HCT116 (cell line): ENCODE results near the gene IGSF10. TPM values are rescaled to one million over a fixed set of nuclear protein-coding genes. Genes with fewer than 3 reads are reported as not detected.

Experiments used
- ATAC-seq: fragments of 200-7000 bp; cut with Tn5 transposase; 2 replicates; pipeline ENCODE4 v1.9.1; 2020; ENCODE audit warnings: mild to moderate bottlenecking, moderate library complexity
- BruUV-seq: library from RNA; stranded (reverse); fragments of 400-500 nt; replicated peaks from 2 replicates; lab custom pipeline; 2021; lab: Mats Ljungman, UMichigan
- CTCF ChIA-PET: fragments of 300-600 bp; sonication (Branson Sonifier 250); formaldehyde crosslinking; loops from one replicate; lab custom pipeline; 2021; ENCODE audit warnings: antibody characterized with exemption; lab: Charles Lee
- POLR2A ChIA-PET: fragments of 300-600, 350-600 bp; sonication (Branson Sonifier 250); formaldehyde crosslinking; loops from one replicate; lab custom pipeline; 2021; ENCODE audit warnings: antibody characterized with exemption; lab: Charles Lee
- RAD21 ChIA-PET, 2 experiments: fragments of 300-600 bp; sonication (Branson Sonifier 250); formaldehyde crosslinking; loops; one replicate each; lab custom pipeline; 2023; ENCODE audit warnings: low total read pairs in 2 of 2; ENCODE audit not compliant: uncharacterized antibody in 2 of 2, unreplicated experiment in 2 of 2, low non-redundant PET in 1 of 2; lab: Charles Lee
- DNase-seq: peaks from one replicate; pipeline ENCODE4 v3.0.0-alpha.2; 2010; ENCODE audit warnings: low read depth, low spot score
- H2AFZ ChIP-seq: fragments of 200-600 bp; shearing (Covaris generic), sonication (generic); 2 replicates; pipeline ENCODE4 v1.6.1; 2017; ENCODE audit warnings: low read depth, mixed run types, mixed read lengths, antibody characterized with exemption, low read length; ENCODE audit not compliant: poor library complexity, severe bottlenecking
- H3K27ac ChIP-seq: 2 replicates; pipeline ENCODE4 v1.5.1; 2012; ENCODE audit warnings: low read depth, low read length
- H3K27me3 ChIP-seq: fragments of 200-600 bp; sonication (generic); 2 replicates; pipeline ENCODE4 v1.6.1; 2016; ENCODE audit warnings: mixed run types, low read length, mixed read lengths; ENCODE audit not compliant: insufficient read depth
- H3K36me3 ChIP-seq, 2 experiments: fragments of 200-500 bp in 1 of 2; fragments of 200-600 bp in 1 of 2; sonication (Bioruptor generic) in 1 of 2; sonication (generic) in 1 of 2; 2 replicates each; pipeline versions ENCODE4 v1.5.1 to v1.6.1; 2014 to 2016; ENCODE audit warnings: low read length in 2 of 2, inconsistent platforms in 1 of 2, mixed read lengths in 1 of 2, mixed run types in 1 of 2; ENCODE audit not compliant: insufficient read depth in 2 of 2, control insufficient read depth in 1 of 2
- H3K4me1 ChIP-seq, 2 experiments: fragments of 200-600 bp in 1 of 2; sonication (generic) in 1 of 2; 2 replicates each; pipeline versions ENCODE4 v1.5.1 to v1.6.1; 2012 to 2017; ENCODE audit warnings: low read length in 2 of 2, inconsistent platforms in 1 of 2, mild to moderate bottlenecking in 1 of 2, mixed read lengths in 1 of 2, mixed run types in 1 of 2, moderate library complexity in 1 of 2; ENCODE audit not compliant: insufficient read depth in 2 of 2, control insufficient read depth in 1 of 2
- H3K4me2 ChIP-seq: fragments of 200-600 bp; sonication (generic); 2 replicates; pipeline ENCODE4 v1.6.1; 2017; ENCODE audit warnings: mixed run types, low read length, mixed read lengths
- H3K4me3 ChIP-seq, 2 experiments: fragments of 200-600 bp in 1 of 2; sonication (generic) in 1 of 2; replicated peaks in 1 of 2; 2 replicates each; pipeline ENCODE4 v1.5.1; 2011 to 2016; ENCODE audit warnings: low read length in 2 of 2, control low read depth in 1 of 2, low read depth in 1 of 2, mild to moderate bottlenecking in 1 of 2, mixed read lengths in 1 of 2, mixed run types in 1 of 2
- H3K79me2 ChIP-seq: fragments of 200-600 bp; sonication (generic); 2 replicates; pipeline ENCODE4 v1.6.1; 2017; ENCODE audit warnings: mild to moderate bottlenecking, mixed run types, low read length, moderate library complexity, mixed read lengths; ENCODE audit not compliant: insufficient read depth
- H3K9ac ChIP-seq: fragments of 200-600 bp; sonication (generic); 2 replicates; pipeline ENCODE4 v1.6.1; 2016; ENCODE audit warnings: low read length, mixed read lengths
- H3K9me2 ChIP-seq: fragments of 200-600 bp; sonication (generic), shearing (Covaris generic); 2 replicates; pipeline ENCODE4 v1.6.1; 2017; ENCODE audit warnings: mixed run types, mild to moderate bottlenecking, moderate library complexity; ENCODE audit not compliant: insufficient read depth
- H3K9me3 ChIP-seq, 2 experiments: fragments of 200-500 bp in 1 of 2; fragments of 200-600 bp in 1 of 2; sonication (Bioruptor generic) in 1 of 2; sonication (generic) in 1 of 2; 2 replicates each; pipeline ENCODE4 v1.6.1; 2014 to 2017; ENCODE audit warnings: low read length in 2 of 2, mixed read lengths in 2 of 2, inconsistent platforms in 1 of 2, low read depth in 1 of 2, mild to moderate bottlenecking in 1 of 2, mixed run types in 1 of 2, moderate library complexity in 1 of 2; ENCODE audit not compliant: control insufficient read depth in 1 of 2, insufficient read depth in 1 of 2
- H4K20me1 ChIP-seq: fragments of 200-600 bp; sonication (generic), shearing (Covaris generic); 2 replicates; pipeline ENCODE4 v1.6.1; 2017; ENCODE audit warnings: mixed run types, mild to moderate bottlenecking, moderate library complexity; ENCODE audit not compliant: insufficient read depth
- ATF3 ChIP-seq: IDR thresholded peaks from 2 replicates; pipeline ENCODE4 v1.6.1; 2012
- EZH2phosphoT487 ChIP-seq: fragments of 200-600 bp; IDR thresholded peaks from 2 replicates; pipeline ENCODE4 v1.6.1; 2018; ENCODE audit warnings: antibody characterized with exemption, borderline replicate concordance
- JUND ChIP-seq: IDR thresholded peaks from 2 replicates; pipeline ENCODE4 v1.6.1; 2012
- POLR2AphosphoS5 ChIP-seq: IDR thresholded peaks from 2 replicates; pipeline ENCODE4 v1.6.1; 2011; ENCODE audit warnings: mild to moderate bottlenecking, low read depth, low read length, moderate library complexity
- RAD21 ChIP-seq: IDR thresholded peaks from 2 replicates; pipeline ENCODE4 v1.6.1; 2012; ENCODE audit warnings: low read depth, mild to moderate bottlenecking
- SIN3A ChIP-seq: IDR thresholded peaks from 2 replicates; pipeline ENCODE4 v1.6.1; 2012; ENCODE audit warnings: low read depth
- SP1 ChIP-seq: IDR thresholded peaks from 2 replicates; pipeline ENCODE4 v1.6.1; 2012; ENCODE audit warnings: low read depth
- TCF7L2 ChIP-seq: IDR thresholded peaks from 2 replicates; pipeline ENCODE4 v1.7.0; 2011; ENCODE audit warnings: borderline replicate concordance, inconsistent platforms; ENCODE audit not compliant: insufficient read depth, insufficient read length; ENCODE audit errors: extremely low read depth
- YY1 ChIP-seq: IDR thresholded peaks from 2 replicates; pipeline ENCODE4 v1.6.1; 2011; ENCODE audit warnings: low read length, low read depth, moderate library complexity, mild to moderate bottlenecking; ENCODE audit not compliant: insufficient replicate concordance; ENCODE audit errors: extremely low read depth
- ZBTB33 ChIP-seq: IDR thresholded peaks from 2 replicates; pipeline ENCODE4 v1.6.1; 2011; ENCODE audit warnings: mild to moderate bottlenecking, low read length, moderate library complexity; ENCODE audit not compliant: insufficient replicate concordance; ENCODE audit errors: extremely low read depth
- intact Hi-C: fragments of 100-400 bp; cut with micrococcal nuclease; formaldehyde crosslinking; loops from 2 replicates; pipeline ENCODE4 v1.10.0; 2022
- total RNA-seq: library from RNA; stranded (reverse); gene quantifications from one replicate; pipeline ENCODE4 v1.2.1, GENCODE V29; 2021; ENCODE audit not compliant: unreplicated experiment

The IGSF10 gene
- total RNA-seq, 1 experiment from 2014 or later = 0.02 TPM

GRCh38 chr3:151439652-151440125, 21.2 kb downstream of the IGSF10 start (continued):
- no peak for TF ChIP-seq ATF3
- TF ChIP-seq, all 23 proteins: peak for 2

GRCh38 chr3:151437906-151438305, 23.0 kb downstream of the IGSF10 start:
- Histone ChIP-seq H3K27ac (no peak overlapping the region), H3K9ac (no peak overlapping the region), H3K79me2 (no peaks in the 10 kb centered on the region), H3K4me3 (no peak overlapping the region), H2AFZ (no peak overlapping the region), H4K20me1 (no peaks in the 10 kb centered on the region)
- DNase-seq (no peak), ATAC-seq (no peak)
- CTCF ChIA-PET = interaction anchor here (5.5 kb wide), 1 partner anchor 400 kb away, joined by 106 read pairs; no protein-coding TSS in a partner anchor
- TF ChIP-seq RAD21 = no peak
- TF ChIP-seq POLR2AphosphoS5 = no peak
- no peak for TF ChIP-seq YY1
- TF ChIP-seq TCF7L2 = no peak
- no peak for TF ChIP-seq SIN3A
- TF ChIP-seq ZBTB33 = no peak
- no peak for TF ChIP-seq SP1
- TF ChIP-seq EZH2phosphoT487 = no peak
- no peak for TF ChIP-seq JUND
- TF ChIP-seq, all 23 proteins: peak for 0
- POLR2A ChIA-PET = no interaction called here
- intact Hi-C loops = loop anchor here (5.0 kb wide), 1 partner anchor 146 kb away; no protein-coding TSS in a partner anchor
- Histone ChIP-seq H3K27me3 (no peaks in the 10 kb centered on the region), H3K36me3 (no peaks in the 10 kb centered on the region), H3K9me2 (no peaks in the 10 kb centered on the region), H3K4me1 (peaks cover 0 to 3% of the 10 kb centered on the region in 2 experiments; a peak in 1 of 4 replicates), H3K9me3 (no peaks in the 10 kb centered on the region), H3K4me2 (no peak overlapping the region)
- BruUV-seq = no TSS peak
- RAD21 ChIA-PET = interaction anchor here in 1 of 2 experiments (0.7 to 2.4 kb wide), 2 partner anchors 223 to 401 kb away, joined by 3 to 7 read pairs; no protein-coding TSS in a partner anchor
